Peyer's patch (tissue), 4 donors: ENCODE measurements around the gene PTGFRN. TPM values are rescaled to one million over a fixed set of nuclear protein-coding genes. Genes with fewer than 3 reads are reported as not detected.

Experiments
- DNase-seq, 3 donors: peaks; one replicate each; pipeline ENCODE4 v3.0.0-alpha.2; 2017 to 2019
- H3K27ac ChIP-seq, 4 donors: fragments of 200-600 bp; sonication (generic); one replicate each; pipeline ENCODE4 v1.5.1; 2016 to 2019
- H3K27me3 ChIP-seq, 2 donors: fragments of 200-600 bp; sonication (generic); one replicate each; pipeline ENCODE4 v1.5.1; 2019
- H3K36me3 ChIP-seq, 3 donors: fragments of 200-600 bp; sonication (generic); one replicate each; pipeline ENCODE4 v1.5.1; 2016 to 2019
- H3K4me1 ChIP-seq, 4 donors: fragments of 200-600 bp; sonication (generic); one replicate each; pipeline ENCODE4 v1.5.1; 2016 to 2019
- H3K4me3 ChIP-seq, 4 donors: fragments of 200-600 bp; sonication (generic); 1 replicate in 3 of 4; 2 replicates in 1 of 4; pipeline ENCODE4 v1.5.1; 2016 to 2019; ENCODE audit warnings: mild to moderate bottlenecking in 1 of 4
- H3K9me3 ChIP-seq, 4 donors: fragments of 200-600 bp; sonication (generic); one replicate each; pipeline ENCODE4 v1.5.1; 2016 to 2019; ENCODE audit warnings: mild to moderate bottlenecking in 1 of 4
- CTCF ChIP-seq, 6 experiments: fragments of 450-650 bp in 4 of 6; fragments of 200-600 bp in 2 of 6; sonication (generic) in 1 of 6; IDR thresholded peaks; one replicate each; pipeline ENCODE4 v1.5.1; 2017 to 2019; ENCODE audit warnings: antibody characterized with exemption in 6 of 6, mild to moderate bottlenecking in 3 of 6, moderate library complexity in 1 of 6
- POLR2A ChIP-seq, 2 donors: fragments of 450-650 bp; IDR thresholded peaks; one replicate each; pipeline ENCODE4 v1.5.1; 2017; ENCODE audit warnings: antibody characterized with exemption in 2 of 2, mild to moderate bottlenecking in 2 of 2, moderate library complexity in 2 of 2
- total RNA-seq, 4 donors: library from RNA; depleted of rRNA; stranded (reverse); fragments of >200 nt; gene quantifications; one replicate each; pipeline ENCODE4 v1.1.0, GENCODE V29; 2016

The PTGFRN gene
- total RNA-seq, 4 donors from 2014 or later, result 20.6 to 66.6 (median 54.3) TPM

DNA sequence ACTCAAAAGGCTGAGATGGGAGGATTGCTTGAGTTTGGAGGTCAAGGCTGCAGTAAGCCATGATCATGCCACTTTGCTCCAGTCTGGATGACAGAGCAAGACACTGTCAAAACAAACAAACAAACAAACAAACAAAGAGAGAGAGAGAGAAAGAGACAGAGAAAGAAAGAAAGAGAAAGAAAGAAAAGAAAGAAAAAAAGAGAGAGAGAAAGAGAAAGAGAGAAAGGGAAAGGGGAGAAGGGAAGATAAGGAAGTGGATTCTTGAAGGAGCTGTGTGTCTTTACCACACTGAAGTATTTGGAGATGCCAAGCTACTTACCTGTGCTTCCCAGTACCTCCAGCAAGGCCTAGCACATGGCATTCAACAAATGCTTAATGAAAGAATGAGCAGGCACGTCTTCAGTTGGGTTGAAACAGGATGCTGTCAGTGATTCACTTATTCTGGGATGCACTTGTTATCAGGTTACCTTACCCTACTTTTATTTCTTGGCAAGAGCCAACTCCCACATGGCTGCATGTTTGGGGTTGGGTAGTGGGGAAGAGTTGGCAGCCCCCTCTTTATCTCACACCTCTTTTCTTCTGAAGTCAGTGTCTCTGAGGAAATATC lies 120.7 kb downstream of the PTGFRN start:
- no peak for TF ChIP-seq CTCF (IDR thresholded peaks at IDR 0.05)
- TF ChIP-seq POLR2A (IDR thresholded peaks at IDR 0.05), result no peak
- Histone ChIP-seq H3K9me3 (no peaks in the 10 kb centered on the region), H3K4me3 (no peak overlapping the region), H3K4me1 (no peaks in the 10 kb centered on the region), H3K36me3 (no peaks in the 10 kb centered on the region), H3K27ac (no peak overlapping the region), H3K27me3 (no peaks in the 10 kb centered on the region)
- no peak for DNase-seq

DNA sequence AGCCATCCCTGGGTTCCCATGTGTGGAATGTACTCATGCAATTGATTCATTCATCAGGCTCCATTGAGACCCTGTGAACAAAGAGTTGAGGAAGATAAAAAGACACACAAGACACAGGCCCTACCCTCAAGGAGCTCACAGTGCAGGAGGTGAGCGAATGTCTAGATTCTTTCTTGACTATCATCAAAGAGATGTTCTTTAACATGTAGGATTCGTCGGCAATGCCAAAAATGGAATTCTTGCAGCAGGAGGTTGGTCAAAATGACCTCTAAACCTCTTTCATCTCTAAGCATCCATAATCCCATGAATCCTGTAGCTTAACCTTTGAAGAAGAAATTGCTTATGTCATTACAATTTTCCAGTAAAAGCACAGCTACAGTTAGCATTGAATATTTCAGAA lies 122.5 kb downstream of the PTGFRN start:
- Histone ChIP-seq H3K27me3 (no peaks in the 10 kb centered on the region), H3K9me3 (no peaks in the 10 kb centered on the region), H3K27ac (no peak overlapping the region), H3K4me3 (no peak overlapping the region), H3K4me1 (no peaks in the 10 kb centered on the region), H3K36me3 (no peaks in the 10 kb centered on the region)
- no peak for TF ChIP-seq POLR2A (IDR thresholded peaks at IDR 0.05)
- no peak for TF ChIP-seq CTCF (IDR thresholded peaks at IDR 0.05)
- DNase-seq, result no peak

DNA sequence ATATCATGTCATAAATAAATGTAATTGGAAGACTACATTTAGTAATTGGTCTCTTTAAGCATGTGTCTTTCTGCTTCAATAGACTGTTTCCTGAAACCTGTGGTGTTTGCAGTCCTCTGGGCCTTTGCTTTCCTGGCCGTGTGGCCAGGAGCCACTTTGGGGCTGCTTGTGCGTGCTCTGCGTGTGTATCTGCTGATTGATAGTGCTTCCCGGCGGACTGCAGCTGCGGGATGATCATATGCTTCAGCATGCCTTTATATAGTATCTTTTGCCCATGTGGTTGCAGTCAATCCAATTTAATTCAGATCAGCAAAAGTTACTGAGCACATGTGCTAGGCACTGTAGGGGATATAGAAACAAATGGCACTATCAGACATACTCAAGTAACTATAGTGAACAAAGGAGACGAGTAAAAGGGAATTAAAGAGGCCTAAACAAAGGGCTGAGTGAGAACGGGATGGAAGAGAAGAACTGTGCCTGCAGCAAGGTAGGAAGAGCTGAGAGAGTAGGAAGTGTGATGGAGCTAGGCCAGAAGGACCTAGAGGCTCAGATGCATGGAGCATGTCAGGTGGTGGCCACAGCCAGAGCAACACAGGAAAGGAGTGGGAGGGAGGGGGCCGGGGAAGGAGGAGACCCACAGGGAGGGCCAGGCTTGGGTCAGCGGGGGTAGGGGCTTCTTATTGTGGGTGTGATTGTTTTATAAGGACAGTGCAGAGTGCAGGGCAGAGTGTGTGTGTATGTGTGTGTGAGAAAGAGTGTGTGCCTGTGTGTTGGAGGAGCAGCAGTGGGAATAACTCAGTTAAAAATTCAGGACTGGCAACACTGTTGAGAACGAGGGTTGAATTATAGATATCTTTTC lies 123.2 kb downstream of the PTGFRN start:
- Histone ChIP-seq H3K27me3 (no peaks in the 10 kb centered on the region), H3K36me3 (no peaks in the 10 kb centered on the region), H3K4me3 (no peak overlapping the region), H3K27ac (no peak overlapping the region), H3K9me3 (no peaks in the 10 kb centered on the region), H3K4me1 (no peaks in the 10 kb centered on the region)
- no peak for DNase-seq
- TF ChIP-seq POLR2A (IDR thresholded peaks at IDR 0.05) (no peak), CTCF (IDR thresholded peaks at IDR 0.05) (no peak)

DNA sequence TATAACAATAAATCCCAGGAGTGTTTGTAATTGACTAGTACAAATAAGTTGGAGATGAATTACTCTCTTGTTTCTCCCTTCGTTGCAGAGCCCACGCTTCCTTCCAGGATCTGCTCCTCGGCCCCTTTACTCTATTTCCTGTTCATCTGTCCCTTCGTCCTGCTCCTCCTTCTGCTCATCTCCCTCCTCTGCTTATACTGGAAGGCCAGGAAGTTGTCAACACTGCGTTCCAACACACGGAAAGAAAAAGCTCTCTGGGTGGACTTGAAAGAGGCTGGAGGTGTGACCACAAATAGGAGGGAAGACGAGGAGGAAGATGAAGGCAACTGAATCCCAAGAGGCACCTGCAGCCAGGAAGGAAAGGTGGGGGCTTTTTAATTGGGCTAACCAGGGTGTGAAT lies 124.1 kb downstream of the PTGFRN start:
- H3K27me3 ChIP-seq, result no peaks in the 10 kb centered on the region
- no peaks in the 10 kb centered on the region for H3K9me3 ChIP-seq
- H3K27ac ChIP-seq, result no peak overlapping the region
- H3K36me3 ChIP-seq, result no peaks in the 10 kb centered on the region
- TF ChIP-seq CTCF (IDR thresholded peaks at IDR 0.05) (no peak), POLR2A (IDR thresholded peaks at IDR 0.05) (no peak)
- H3K4me1 ChIP-seq, result no peaks in the 10 kb centered on the region
- no peak for DNase-seq
- H3K4me3 ChIP-seq, result no peak overlapping the region

DNA sequence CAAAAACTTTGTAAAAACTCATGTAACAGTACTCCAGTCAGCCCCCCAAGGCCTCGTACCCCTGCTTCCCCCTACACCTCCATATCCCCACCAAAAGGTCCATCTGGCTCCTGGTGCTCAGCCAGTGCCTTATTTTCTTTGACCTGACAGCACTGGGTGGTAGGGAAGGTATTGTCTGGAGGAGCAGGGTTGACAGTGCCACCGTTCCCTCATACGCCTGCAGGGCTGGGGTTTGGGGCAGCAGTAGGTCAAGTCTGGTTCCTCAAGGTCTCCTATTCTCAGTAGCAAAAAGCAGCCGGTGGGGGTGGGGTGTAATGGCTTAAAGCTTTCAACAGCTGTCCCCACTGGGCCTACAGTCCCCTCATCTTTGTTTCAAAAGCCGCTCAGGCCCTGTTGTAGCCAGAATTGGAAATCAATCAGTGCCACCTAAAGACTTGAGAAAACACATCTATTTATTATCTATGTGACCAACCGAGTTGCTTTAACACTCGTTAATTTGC lies 125.1 kb downstream of the PTGFRN start:
- no peaks in the 10 kb centered on the region for H3K36me3 ChIP-seq
- H3K4me3 ChIP-seq, result no peak overlapping the region
- no peaks in the 10 kb centered on the region for H3K27me3 ChIP-seq
- no peaks in the 10 kb centered on the region for H3K4me1 ChIP-seq
- H3K27ac ChIP-seq, result no peak overlapping the region
- TF ChIP-seq POLR2A (IDR thresholded peaks at IDR 0.05), result no peak
- TF ChIP-seq CTCF (IDR thresholded peaks at IDR 0.05), result no peak
- DNase-seq, result no peak
- no peaks in the 10 kb centered on the region for H3K9me3 ChIP-seq
